ENCODE results near the gene MOB3A.

The MOB3A gene

DNA sequence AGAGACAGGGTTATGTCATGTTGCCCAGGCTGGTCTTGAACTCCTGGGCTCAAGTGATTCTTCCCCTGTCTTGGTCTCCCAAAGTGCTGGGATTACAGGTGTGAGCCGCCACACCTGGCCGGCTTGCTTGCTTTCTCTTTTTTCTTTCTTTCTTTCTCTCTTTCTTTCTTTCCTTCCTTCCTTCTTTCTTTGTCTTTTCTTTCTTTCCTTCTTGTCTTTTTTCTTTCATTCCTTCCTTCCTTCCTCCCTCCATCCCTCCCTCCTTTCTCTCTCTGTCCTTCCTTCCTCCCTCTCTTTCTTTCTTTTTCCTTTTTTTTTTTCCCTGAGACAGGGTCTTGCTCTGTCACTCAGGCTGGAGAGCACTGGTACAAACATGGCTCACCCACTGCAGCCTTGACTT, 73.8 kb downstream of the MOB3A start:
- Histone ChIP-seq H3K36me3 (ENCODE audit: insufficient read depth, low read length) (no peaks in the 10 kb centered on the region), H3K27me3 (ENCODE audit: insufficient read depth, low read length, poor library complexity, severe bottlenecking) (no peaks in the 10 kb centered on the region), H3K4me3 (ENCODE audit: low read length, poor library complexity, severe bottlenecking) (no peak overlapping the region), H2AFZ (ENCODE audit: low read length) (no peak overlapping the region), H3K79me2 (ENCODE audit: insufficient read depth, low read length) (no peaks in the 10 kb centered on the region), H3K9me3 (ENCODE audit: insufficient read depth, low read depth, low read length) (no peaks in the 10 kb centered on the region), H4K20me1 (ENCODE audit: insufficient read depth, low read length, poor library complexity, severe bottlenecking) (no peaks in the 10 kb centered on the region), H3K9me2 (replicated peaks; ENCODE audit: low read depth, low read length) (no peaks in the 10 kb centered on the region), H3K4me2 (ENCODE audit: low read depth, low read length, poor library complexity, severe bottlenecking) (no peak overlapping the region), H3K4me1 (ENCODE audit: insufficient read depth, low read length, poor library complexity, severe bottlenecking) (no peaks in the 10 kb centered on the region), H3K9ac (ENCODE audit: low read depth, low read length, poor library complexity, severe bottlenecking) (no peak overlapping the region), H3F3A (ENCODE audit: low read depth) (no peaks in the 10 kb centered on the region)
- TF ChIP-seq EZH2phosphoT487 (IDR thresholded peaks at IDR 0.05; ENCODE audit: borderline replicate concordance), result no peak
- TF ChIP-seq, protein P1, sequence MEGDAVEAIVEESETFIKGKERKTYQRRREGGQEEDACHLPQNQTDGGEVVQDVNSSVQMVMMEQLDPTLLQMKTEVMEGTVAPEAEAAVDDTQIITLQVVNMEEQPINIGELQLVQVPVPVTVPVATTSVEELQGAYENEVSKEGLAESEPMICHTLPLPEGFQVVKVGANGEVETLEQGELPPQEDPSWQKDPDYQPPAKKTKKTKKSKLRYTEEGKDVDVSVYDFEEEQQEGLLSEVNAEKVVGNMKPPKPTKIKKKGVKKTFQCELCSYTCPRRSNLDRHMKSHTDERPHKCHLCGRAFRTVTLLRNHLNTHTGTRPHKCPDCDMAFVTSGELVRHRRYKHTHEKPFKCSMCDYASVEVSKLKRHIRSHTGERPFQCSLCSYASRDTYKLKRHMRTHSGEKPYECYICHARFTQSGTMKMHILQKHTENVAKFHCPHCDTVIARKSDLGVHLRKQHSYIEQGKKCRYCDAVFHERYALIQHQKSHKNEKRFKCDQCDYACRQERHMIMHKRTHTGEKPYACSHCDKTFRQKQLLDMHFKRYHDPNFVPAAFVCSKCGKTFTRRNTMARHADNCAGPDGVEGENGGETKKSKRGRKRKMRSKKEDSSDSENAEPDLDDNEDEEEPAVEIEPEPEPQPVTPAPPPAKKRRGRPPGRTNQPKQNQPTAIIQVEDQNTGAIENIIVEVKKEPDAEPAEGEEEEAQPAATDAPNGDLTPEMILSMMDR (conservative IDR thresholded peaks at IDR 0.05; ENCODE audit: low read length), result no peak

DNA sequence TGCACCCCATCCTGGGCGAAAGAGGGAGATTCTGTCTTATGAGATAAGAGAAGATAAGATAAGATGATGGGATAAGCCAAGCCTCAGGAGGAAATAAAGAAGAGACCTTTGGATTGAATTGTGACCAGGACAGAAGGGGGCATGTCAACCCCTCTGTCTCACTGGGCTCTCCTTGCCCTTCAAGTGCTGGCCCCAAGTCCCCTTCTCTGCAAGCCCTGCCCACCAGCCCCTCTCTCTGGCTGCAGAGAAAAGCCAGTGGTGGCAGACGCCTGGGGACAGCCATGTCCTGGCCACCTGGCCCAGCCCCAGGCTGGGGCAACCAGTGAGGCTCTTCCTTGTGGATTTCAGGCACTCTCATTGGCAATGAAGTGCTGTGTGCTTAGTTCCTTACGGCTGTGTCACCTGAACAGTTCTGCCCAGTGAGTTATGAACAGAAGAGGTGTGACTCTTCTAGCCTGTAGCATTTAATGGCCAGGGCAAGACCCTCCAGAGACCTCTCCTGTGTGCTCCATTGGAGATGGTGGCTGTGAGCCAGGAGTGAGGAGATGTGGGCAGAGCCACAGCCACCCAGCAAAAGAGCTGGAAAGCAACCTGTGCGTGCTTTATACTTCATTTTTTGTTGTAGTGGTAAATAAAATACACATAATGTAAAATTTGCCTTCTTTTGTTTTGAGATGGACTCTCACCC, 74.5 kb downstream of the MOB3A start:
- Histone ChIP-seq H3K4me2 (ENCODE audit: low read depth, low read length, poor library complexity, severe bottlenecking) (no peak overlapping the region), H3K9ac (ENCODE audit: low read depth, low read length, poor library complexity, severe bottlenecking) (no peak overlapping the region), H3K4me3 (ENCODE audit: low read length, poor library complexity, severe bottlenecking) (no peak overlapping the region), H3K9me3 (ENCODE audit: insufficient read depth, low read depth, low read length) (no peaks in the 10 kb centered on the region), H3K4me1 (ENCODE audit: insufficient read depth, low read length, poor library complexity, severe bottlenecking) (no peaks in the 10 kb centered on the region), H3K36me3 (ENCODE audit: insufficient read depth, low read length) (no peaks in the 10 kb centered on the region), H3K79me2 (ENCODE audit: insufficient read depth, low read length) (peaks cover 1% of the 10 kb centered on the region; the same call in 1 of the 2 replicates), H3K27me3 (ENCODE audit: insufficient read depth, low read length, poor library complexity, severe bottlenecking) (no peaks in the 10 kb centered on the region), H2AFZ (ENCODE audit: low read length) (no peak overlapping the region), H3F3A (ENCODE audit: low read depth) (no peaks in the 10 kb centered on the region), H3K9me2 (replicated peaks; ENCODE audit: low read depth, low read length) (no peaks in the 10 kb centered on the region), H4K20me1 (ENCODE audit: insufficient read depth, low read length, poor library complexity, severe bottlenecking) (no peaks in the 10 kb centered on the region)
- TF ChIP-seq EZH2phosphoT487 (IDR thresholded peaks at IDR 0.05; ENCODE audit: borderline replicate concordance), result no peak
- TF ChIP-seq, protein P1 (conservative IDR thresholded peaks at IDR 0.05; ENCODE audit: low read length), result no peak

Data from Loucy (cell line).